Loucy (cell line): ENCODE data around the gene ANAPC5.

Experiments
- H2AFZ ChIP-seq: fragments of 200-600 bp; sonication (generic); 2 replicates; pipeline ENCODE4 v1.6.0; 2016; ENCODE audit warnings: antibody characterized with exemption, mild to moderate bottlenecking, low read length, moderate library complexity
- H3F3A ChIP-seq: fragments of 200-600 bp; 2 replicates; pipeline ENCODE4 v1.6.0; 2016; ENCODE audit warnings: antibody characterized with exemption, low read depth, mild to moderate bottlenecking
- H3K27me3 ChIP-seq: fragments of 200-600 bp; sonication (generic); 2 replicates; pipeline ENCODE4 v1.6.1; 2014; ENCODE audit warnings: low read length, mild to moderate bottlenecking; ENCODE audit not compliant: insufficient read depth, poor library complexity, severe bottlenecking
- H3K36me3 ChIP-seq: fragments of 200-600 bp; sonication (generic); 2 replicates; pipeline ENCODE4 v1.6.1; 2016; ENCODE audit warnings: low read length; ENCODE audit not compliant: insufficient read depth
- H3K4me1 ChIP-seq: fragments of 200-600 bp; sonication (generic); 2 replicates; pipeline ENCODE4 v1.5.1; 2014; ENCODE audit warnings: low read length, mild to moderate bottlenecking; ENCODE audit not compliant: insufficient read depth, poor library complexity, severe bottlenecking
- H3K4me2 ChIP-seq: fragments of 200-600 bp; sonication (generic); 2 replicates; pipeline ENCODE4 v1.6.0; 2014; ENCODE audit warnings: antibody characterized with exemption, low read length, low read depth, mild to moderate bottlenecking; ENCODE audit not compliant: poor library complexity, severe bottlenecking
- H3K4me3 ChIP-seq: fragments of 200-600 bp; sonication (generic); 2 replicates; pipeline ENCODE4 v1.5.1; 2014; ENCODE audit warnings: low read length, mild to moderate bottlenecking, mixed read lengths; ENCODE audit not compliant: poor library complexity, severe bottlenecking
- H3K79me2 ChIP-seq: fragments of 200-600 bp; sonication (generic); 2 replicates; pipeline ENCODE4 v1.6.1; 2014; ENCODE audit warnings: low read length; ENCODE audit not compliant: insufficient read depth
- H3K9ac ChIP-seq: fragments of 200-600 bp; sonication (generic); 2 replicates; pipeline ENCODE4 v1.6.0; 2014; ENCODE audit warnings: mild to moderate bottlenecking, low read depth, low read length, moderate library complexity; ENCODE audit not compliant: poor library complexity, severe bottlenecking
- H3K9me2 ChIP-seq: fragments of 200-600 bp; sonication (generic); replicated peaks from 2 replicates; pipeline ENCODE4 v1.6.1; 2016; ENCODE audit warnings: low read depth, low read length, mixed read lengths
- H3K9me3 ChIP-seq: fragments of 200-600 bp; sonication (generic); 2 replicates; pipeline ENCODE4 v1.6.1; 2014; ENCODE audit warnings: mild to moderate bottlenecking, antibody characterized with exemption, low read length, low read depth; ENCODE audit not compliant: insufficient read depth
- H4K20me1 ChIP-seq: fragments of 200-600 bp; sonication (generic); 2 replicates; pipeline ENCODE4 v1.6.0; 2014; ENCODE audit warnings: antibody characterized with exemption, low read length, mild to moderate bottlenecking; ENCODE audit not compliant: insufficient read depth, poor library complexity, severe bottlenecking
- EZH2phosphoT487 ChIP-seq: fragments of 200-600 bp; IDR thresholded peaks from 2 replicates; pipeline ENCODE4 v1.6.1; 2018; ENCODE audit warnings: antibody characterized with exemption, mild to moderate bottlenecking, moderate library complexity, borderline replicate concordance
- TF ChIP-seq, protein P1 (sequence below): fragments of 200-600 bp; sonication (generic); conservative IDR thresholded peaks from 2 replicates; pipeline ENCODE4 v1.5.1; 2014; ENCODE audit warnings: mild to moderate bottlenecking, antibody characterized with exemption, low read length

The ANAPC5 gene

DNA sequence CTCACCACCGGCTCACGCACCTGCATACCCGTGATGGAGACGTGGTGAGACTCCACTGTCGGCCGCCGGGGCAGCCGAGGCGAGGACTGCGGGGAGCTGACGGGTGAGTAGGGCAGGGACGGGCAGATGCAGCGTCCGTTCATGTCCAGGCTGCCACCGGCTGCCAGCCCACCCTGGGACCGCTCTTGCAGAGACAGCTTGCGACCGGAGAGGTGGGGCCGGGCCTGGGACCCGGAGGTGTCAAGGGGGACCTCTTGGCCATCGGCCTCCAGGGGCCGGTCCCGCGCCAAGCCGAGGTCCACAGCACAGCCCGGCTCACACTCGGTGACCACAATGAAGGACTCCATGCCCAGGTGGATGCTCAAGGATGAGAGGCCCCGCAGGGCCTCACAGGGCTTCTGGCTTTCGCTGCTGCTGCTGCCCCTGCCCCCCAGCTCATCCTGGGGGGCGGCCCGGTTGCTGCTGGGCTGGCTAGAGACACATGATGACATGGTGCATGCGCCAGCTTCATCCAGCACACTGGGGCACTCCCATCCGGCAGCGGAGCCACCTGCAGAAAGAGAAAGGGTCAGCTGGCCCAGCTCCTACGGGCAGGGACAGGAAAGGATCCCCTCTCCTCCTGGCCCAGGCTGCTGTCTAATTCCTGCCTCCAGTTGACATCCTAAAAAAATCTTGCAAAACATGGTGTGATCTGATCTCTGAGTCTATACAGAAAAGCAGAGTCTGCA is 78.0 kb downstream of the ANAPC5 start:
- H3F3A ChIP-seq, result no peaks in the 10 kb centered on the region
- peaks cover 8% of the 10 kb centered on the region; the same call in 1 of the 2 replicates for H3K36me3 ChIP-seq
- H3K27me3 ChIP-seq, result no peaks in the 10 kb centered on the region
- H3K4me3 ChIP-seq, result no peak overlapping the region
- H3K9me3 ChIP-seq, result no peaks in the 10 kb centered on the region
- H3K79me2 ChIP-seq, result no peaks in the 10 kb centered on the region
- H3K9ac ChIP-seq, result no peak overlapping the region
- no peak for TF ChIP-seq EZH2phosphoT487
- TF ChIP-seq, protein P1, sequence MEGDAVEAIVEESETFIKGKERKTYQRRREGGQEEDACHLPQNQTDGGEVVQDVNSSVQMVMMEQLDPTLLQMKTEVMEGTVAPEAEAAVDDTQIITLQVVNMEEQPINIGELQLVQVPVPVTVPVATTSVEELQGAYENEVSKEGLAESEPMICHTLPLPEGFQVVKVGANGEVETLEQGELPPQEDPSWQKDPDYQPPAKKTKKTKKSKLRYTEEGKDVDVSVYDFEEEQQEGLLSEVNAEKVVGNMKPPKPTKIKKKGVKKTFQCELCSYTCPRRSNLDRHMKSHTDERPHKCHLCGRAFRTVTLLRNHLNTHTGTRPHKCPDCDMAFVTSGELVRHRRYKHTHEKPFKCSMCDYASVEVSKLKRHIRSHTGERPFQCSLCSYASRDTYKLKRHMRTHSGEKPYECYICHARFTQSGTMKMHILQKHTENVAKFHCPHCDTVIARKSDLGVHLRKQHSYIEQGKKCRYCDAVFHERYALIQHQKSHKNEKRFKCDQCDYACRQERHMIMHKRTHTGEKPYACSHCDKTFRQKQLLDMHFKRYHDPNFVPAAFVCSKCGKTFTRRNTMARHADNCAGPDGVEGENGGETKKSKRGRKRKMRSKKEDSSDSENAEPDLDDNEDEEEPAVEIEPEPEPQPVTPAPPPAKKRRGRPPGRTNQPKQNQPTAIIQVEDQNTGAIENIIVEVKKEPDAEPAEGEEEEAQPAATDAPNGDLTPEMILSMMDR, result no peak
- no peaks in the 10 kb centered on the region for H4K20me1 ChIP-seq
- H3K9me2 ChIP-seq, result no peaks in the 10 kb centered on the region
- H3K4me2 ChIP-seq, result no peak overlapping the region
- H3K4me1 ChIP-seq, result no peaks in the 10 kb centered on the region
- no peak overlapping the region for H2AFZ ChIP-seq

DNA sequence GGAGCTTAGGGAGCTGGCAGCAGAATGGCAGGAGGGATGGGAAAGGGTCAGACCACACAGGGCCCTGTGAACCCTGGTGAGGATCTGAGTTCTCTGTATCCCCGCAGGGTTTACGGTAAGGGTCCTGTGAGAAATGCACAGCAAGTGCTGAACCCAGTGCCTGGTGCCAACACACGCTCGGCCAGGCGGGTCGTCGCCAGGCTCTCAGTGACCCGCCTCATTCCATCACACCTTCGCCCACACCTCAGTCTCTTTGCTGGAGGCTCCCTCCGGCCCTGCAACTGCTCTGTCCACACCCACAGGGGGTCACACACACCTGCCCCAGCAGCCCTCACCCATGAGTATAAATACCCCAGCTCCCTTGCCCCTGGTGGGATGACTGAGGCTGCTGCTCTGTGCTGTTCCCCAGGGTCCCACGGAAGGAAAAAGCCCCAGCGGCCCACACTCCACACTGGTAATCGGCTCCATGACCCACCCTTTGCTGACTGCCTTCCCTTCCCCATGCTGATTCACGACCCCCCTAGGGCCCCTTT is 78.8 kb downstream of the ANAPC5 start:
- no peaks in the 10 kb centered on the region for H3K9me3 ChIP-seq
- no peak overlapping the region for H3K9ac ChIP-seq
- H3K4me3 ChIP-seq, result no peak overlapping the region
- H3K9me2 ChIP-seq, result no peaks in the 10 kb centered on the region
- no peaks in the 10 kb centered on the region for H3F3A ChIP-seq
- no peaks in the 10 kb centered on the region for H4K20me1 ChIP-seq
- H3K36me3 ChIP-seq, result peaks cover 15% of the 10 kb centered on the region; the same call in 1 of the 2 replicates
- no peaks in the 10 kb centered on the region for H3K27me3 ChIP-seq
- no peak for TF ChIP-seq EZH2phosphoT487
- TF ChIP-seq, protein P1, result no peak
- H3K79me2 ChIP-seq, result no peaks in the 10 kb centered on the region
- H3K4me1 ChIP-seq, result no peaks in the 10 kb centered on the region
- H2AFZ ChIP-seq, result no peak overlapping the region
- no peak overlapping the region for H3K4me2 ChIP-seq

DNA sequence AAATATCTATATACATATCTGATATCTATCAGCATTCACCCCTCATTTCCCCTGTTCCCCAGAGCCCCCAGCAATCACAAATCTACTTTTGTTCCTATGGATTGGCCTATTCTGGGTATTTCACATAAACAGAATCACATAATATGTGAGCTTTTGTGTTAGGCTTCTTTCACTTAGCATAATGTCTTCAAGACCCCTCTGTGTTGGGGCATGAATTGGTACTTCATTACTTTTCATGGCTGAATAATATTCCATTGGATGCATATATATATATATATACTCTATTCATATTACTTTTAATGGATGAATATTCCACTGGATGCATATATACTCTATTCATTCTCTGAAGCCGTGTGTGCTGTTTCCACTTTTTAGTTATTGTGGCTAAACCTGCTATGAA is 84.4 kb downstream of the ANAPC5 start:
- no peaks in the 10 kb centered on the region for H3K27me3 ChIP-seq
- no peak overlapping the region for H2AFZ ChIP-seq
- TF ChIP-seq EZH2phosphoT487, result no peak
- TF ChIP-seq, protein P1, result no peak
- peaks cover 31% of the 10 kb centered on the region; the same call in 1 of the 2 replicates for H3K36me3 ChIP-seq
- H3K79me2 ChIP-seq, result no peaks in the 10 kb centered on the region
- H3F3A ChIP-seq, result no peaks in the 10 kb centered on the region
- no peak overlapping the region for H3K9ac ChIP-seq
- H3K4me3 ChIP-seq, result no peak overlapping the region
- no peaks in the 10 kb centered on the region for H3K4me1 ChIP-seq
- no peaks in the 10 kb centered on the region for H3K9me3 ChIP-seq
- no peaks in the 10 kb centered on the region for H3K9me2 ChIP-seq
- H3K4me2 ChIP-seq, result no peak overlapping the region
- H4K20me1 ChIP-seq, result no peaks in the 10 kb centered on the region
